Kidney glomerular epithelial cell (primary cell): ENCODE results near the gene GALR2.
"Not testable (repeated sequence)": the region's sequence is repeated elsewhere in the genome, so short reads cannot be mapped to it uniquely, and the experiment has no call there.

Experiments used
- DNase-seq: peaks from one replicate; lab custom pipeline; 2025; lab: John Stamatoyannopoulos, UW

The GALR2 gene

GRCh38 chr17:76074390-76075363 lies at the start of gene GALR2:
TSS of gene GALR2 (plus strand) at chr17:76074781. CDS start at chr17:76074884, 103 bp downstream.
- DNase-seq = no peak

GRCh38 chr17:76025294-76025693 lies 49.3 kb upstream of the GALR2 start:
- no peak for DNase-seq

GRCh38 chr17:76026714-76027158 lies 47.8 kb upstream of the GALR2 start:
- no peak for DNase-seq

GRCh38 chr17:76027159-76027839 lies 47.3 kb upstream of the GALR2 start, which contains the start of gene EVPL:
TSS of gene EVPL (minus strand) at chr17:76027306. CDS start at chr17:76027198, 108 bp downstream.
- peak; percentile 36 for DNase-seq

GRCh38 chr17:76032073-76032779 lies 42.4 kb upstream of the GALR2 start:
- no peak for DNase-seq

GRCh38 chr17:76032780-76033108 lies 41.8 kb upstream of the GALR2 start:
- no peak for DNase-seq

- no peak for DNase-seq
Measured at GRCh38 chr17:76033139-76033538, 41.4 kb upstream of the GALR2 start.

- no peak for DNase-seq
Measured at GRCh38 chr17:76034428-76035350, 39.9 kb upstream of the GALR2 start.

- no peak for DNase-seq
Measured at GRCh38 chr17:76036497-76037261, 37.9 kb upstream of the GALR2 start.

GRCh38 chr17:76038050-76038449 lies 36.5 kb upstream of the GALR2 start:
- DNase-seq = no peak

- no peak for DNase-seq
Measured at GRCh38 chr17:76039121-76039520, 35.5 kb upstream of the GALR2 start.

- no peak for DNase-seq
Measured at GRCh38 chr17:76040376-76040775, 34.2 kb upstream of the GALR2 start.

GRCh38 chr17:76042868-76043267 lies 31.7 kb upstream of the GALR2 start:
- DNase-seq = not testable (repeated sequence)

GRCh38 chr17:76044475-76045007 lies 30.0 kb upstream of the GALR2 start:
- not testable (repeated sequence) for DNase-seq

- no peak for DNase-seq
Measured at GRCh38 chr17:76046064-76046463, 28.5 kb upstream of the GALR2 start.

- DNase-seq = no peak
Measured at GRCh38 chr17:76048025-76048605, 26.5 kb upstream of the GALR2 start.

GRCh38 chr17:76048711-76049110 lies 25.9 kb upstream of the GALR2 start:
- DNase-seq = no peak

GRCh38 chr17:76049239-76049638 lies 25.3 kb upstream of the GALR2 start:
- DNase-seq = no peak

- DNase-seq = no peak
Measured at GRCh38 chr17:76049836-76050537, 24.6 kb upstream of the GALR2 start.
